GM12878 (cell line): ENCODE results near the gene DAD1. TPM values are rescaled to one million over a fixed set of nuclear protein-coding genes. Genes with fewer than 3 reads are reported as not detected.

Experiments used
- ATAC-seq: fragments of 200-7000 bp; cut with Tn5 transposase; 3 replicates; pipeline ENCODE4 v1.9.1; 2020; ENCODE audit warnings: mild to moderate bottlenecking, moderate library complexity
- BruUV-seq: library from RNA; stranded (reverse); fragments of 400-500 nt; replicated peaks from 2 replicates; lab custom pipeline; 2021; lab: Mats Ljungman, UMichigan
- CTCF ChIA-PET: fragments of 300-600 bp; sonication (Branson Sonifier 250); formaldehyde crosslinking; extraction: SDS; loops from one replicate; lab custom pipeline; 2021; ENCODE audit warnings: inconsistent platforms; lab: Yijun Ruan, JAX
- POLR2A ChIA-PET: fragments of 350-600 bp; formaldehyde crosslinking; extraction: SDS; loops from one replicate; lab custom pipeline; 2021; ENCODE audit warnings: inconsistent platforms; lab: Charles Lee
- RAD21 ChIA-PET: fragments of 300-600 bp; sonication (Branson Sonifier 250); formaldehyde crosslinking; loops from one replicate; lab custom pipeline; 2023; ENCODE audit warnings: antibody characterized with exemption; ENCODE audit not compliant: unreplicated experiment; lab: Charles Lee
- SMC1A ChIA-PET: fragments of 300-600 bp; sonication (Branson Sonifier 250); formaldehyde crosslinking; loops from one replicate; lab custom pipeline; 2023; ENCODE audit not compliant: unreplicated experiment, uncharacterized antibody; lab: Charles Lee
- DNase-seq: peaks from one replicate; pipeline ENCODE4 v3.0.0-alpha.2; 2011; ENCODE audit warnings: low read depth, low spot score
- FAIRE-seq: peaks from 3 replicates; lab custom pipeline; 2011; peaks lifted over from hg19 to GRCh38; lab: Jason Lieb, UNC
- H2AFZ ChIP-seq: 2 replicates; pipeline ENCODE4 v1.6.0; 2011; ENCODE audit warnings: low read depth, low read length, control low read depth; ENCODE audit not compliant: control insufficient read depth
- H3K27ac ChIP-seq: 2 replicates; pipeline ENCODE4 v1.5.1; 2011; ENCODE audit warnings: control low read depth; ENCODE audit not compliant: control insufficient read depth, insufficient read depth
- H3K27me3 ChIP-seq, 2 experiments: replicated peaks in 1 of 2; 2 replicates each; pipeline versions ENCODE4 v1.6.0 to v1.6.1; 2011; ENCODE audit warnings: low read length in 1 of 2; ENCODE audit not compliant: control insufficient read depth in 2 of 2, insufficient read depth in 2 of 2
- H3K36me3 ChIP-seq, 2 experiments: 2 replicates each; pipeline ENCODE4 v1.5.1; 2011; ENCODE audit warnings: low read length in 1 of 2; ENCODE audit not compliant: control insufficient read depth in 2 of 2, insufficient read depth in 2 of 2
- H3K4me1 ChIP-seq: 2 replicates; pipeline ENCODE4 v1.6.1; 2011; ENCODE audit warnings: mild to moderate bottlenecking, low read length, moderate library complexity, mixed read lengths; ENCODE audit not compliant: control insufficient read depth, insufficient read depth
- H3K4me2 ChIP-seq: 2 replicates; pipeline ENCODE4 v1.6.0; 2011; ENCODE audit warnings: control low read depth; ENCODE audit not compliant: control insufficient read depth, insufficient read depth
- H3K4me3 ChIP-seq: fragments of 200-600 bp; sonication (generic); 2 replicates; pipeline ENCODE4 v1.5.1; 2016
- H3K79me2 ChIP-seq: 2 replicates; pipeline ENCODE4 v1.6.0; 2011; ENCODE audit warnings: low read length; ENCODE audit not compliant: control insufficient read depth, insufficient read depth
- H3K9ac ChIP-seq: 2 replicates; pipeline ENCODE4 v1.8.0; 2011; ENCODE audit warnings: low read length, control low read depth, mixed read lengths; ENCODE audit not compliant: control insufficient read depth, insufficient read depth
- H3K9me3 ChIP-seq: replicated peaks from 3 replicates; pipeline ENCODE4 v1.5.1; 2011; ENCODE audit warnings: mild to moderate bottlenecking, low read length; ENCODE audit not compliant: control insufficient read depth, insufficient read depth
- H4K20me1 ChIP-seq: 2 replicates; pipeline ENCODE4 v1.6.0; 2011; ENCODE audit not compliant: control insufficient read depth, insufficient read depth
- BHLHE40 ChIP-seq, 2 experiments: fragments of 450-650 bp in 1 of 2; IDR thresholded peaks; 2 replicates each; pipeline ENCODE4 v1.6.1; 2011 to 2017; ENCODE audit warnings: low read depth in 2 of 2, borderline replicate concordance in 1 of 2, improper control_type of control experiment in 1 of 2, low read length in 1 of 2, mild to moderate bottlenecking in 1 of 2
- CBX3 ChIP-seq: fragments of 200-600 bp; sonication (generic); IDR thresholded peaks from 2 replicates; pipeline ENCODE4 v1.6.1; 2016; ENCODE audit warnings: low read depth, borderline replicate concordance
- DPF2 ChIP-seq: fragments of 450-650 bp; IDR thresholded peaks from 2 replicates; pipeline ENCODE4 v1.6.1; 2017; ENCODE audit warnings: mild to moderate bottlenecking
- GATAD2B ChIP-seq: fragments of 450-650 bp; conservative IDR thresholded peaks from 2 replicates; pipeline ENCODE4 v1.6.1; 2017; ENCODE audit warnings: low read depth, mild to moderate bottlenecking, moderate library complexity
- NR2F1 ChIP-seq: fragments of 450-650 bp; conservative IDR thresholded peaks from 2 replicates; pipeline ENCODE4 v1.6.1; 2017; ENCODE audit warnings: mild to moderate bottlenecking
- POLR2AphosphoS2 ChIP-seq: IDR thresholded peaks from 2 replicates; pipeline ENCODE4 v1.6.1; 2011; ENCODE audit warnings: low read depth, mild to moderate bottlenecking, low read length, improper control_type of control experiment, moderate library complexity
- POLR2AphosphoS5 ChIP-seq: IDR thresholded peaks from 2 replicates; pipeline ENCODE4 v1.6.1; 2011; ENCODE audit warnings: mild to moderate bottlenecking, low read length, inconsistent platforms
- RELB ChIP-seq: fragments of 450-650 bp; IDR thresholded peaks from 2 replicates; pipeline ENCODE4 v1.6.1; 2017; ENCODE audit warnings: low read depth, mild to moderate bottlenecking, moderate library complexity
- SMAD1 ChIP-seq: fragments of 450-650 bp; IDR thresholded peaks from 2 replicates; pipeline ENCODE4 v1.6.1; 2018; ENCODE audit warnings: mild to moderate bottlenecking, low read depth; ENCODE audit not compliant: partially characterized antibody
- ZNF687 ChIP-seq: fragments of 450-650 bp; IDR thresholded peaks from 2 replicates; pipeline ENCODE4 v1.6.1; 2017; ENCODE audit warnings: mild to moderate bottlenecking, moderate library complexity
- WGBS: methylation state at CpG from one replicate; pipeline ENCODE4 v1.1.6; 2016; ENCODE audit warnings: low lambda C conversion rate; ENCODE audit not compliant: insufficient replicate concordance, insufficient coverage; ENCODE audit errors: missing lambda C conversion rate; 5-methylcytosine and 5-hydroxymethylcytosine counted together
- in situ Hi-C: fragments of 300-500 bp; cut with MboI; formaldehyde crosslinking; loops from 9 replicates; pipeline ENCODE4 v1.14.3; 2018; ENCODE audit warnings: mixed read lengths
- intact Hi-C: fragments of 100-400 bp; cut with micrococcal nuclease; formaldehyde crosslinking; loops from one replicate; pipeline ENCODE4 v1.14.2; 2022; ENCODE audit not compliant: unreplicated experiment
- polyA plus RNA-seq, 11 experiments: library from polyadenylated mRNA; depleted of rRNA in 4 of 11; unstranded in 6 of 11; stranded (reverse) in 5 of 11; fragments of >200 nt; fragmentation: Nextera tagmentation in 4 of 11; fragmentation: Illumina TruSeq in 1 of 11; extraction: Ambion mirVana in 4 of 11; extraction: Trizol in 1 of 11; gene quantifications; 1 replicate in 1 of 11; 2 replicates in 10 of 11; pipeline versions ENCODE4 v1.2.1 to v1.2.3, GENCODE V29; 2011 to 2016; ENCODE audit warnings: inconsistent platforms in 2 of 11, missing spikeins in 2 of 11, low read depth in 1 of 11
- total RNA-seq, 4 experiments: library from RNA; depleted of rRNA in 3 of 4; stranded (reverse); fragments of >200 nt in 3 of 4; fragmentation: Illumina TruSeq in 1 of 4; extraction: Trizol in 1 of 4; gene quantifications; 2 replicates each; pipeline versions ENCODE4 v1.2.1 to v1.2.3, GENCODE V29; 2013 to 2021

DAD1 gene
- total and polyA plus RNA-seq, 10 of the 15 experiments (the other 5 are each of a cell fraction or from before 2014, with no cell fraction given): 161 to 920 (median 319) TPM

- TF ChIP-seq POLR2AphosphoS2 (0 out of 2 replicates have a peak, but pooled peaks have one; percentile 38), CBX3 (no peak), POLR2AphosphoS5 (peak; percentile 46), SMAD1 (peak; percentile 34)
- ChIA-PET POLR2A (interaction anchor here (0.8 to 3.1 kb wide), 8 partner anchors 34 to 306 kb away, joined by 3 to 16 read pairs (median 4); no protein-coding TSS in a partner anchor), CTCF (interaction anchor here (1.0 to 12.5 kb wide), 17 partner anchors 8 to 291 kb away, joined by 3 to 236 read pairs (median 4); partner anchors contain the start of gene DAD1), RAD21 (interaction anchor here (0.7 to 11.3 kb wide), 20 partner anchors 9 to 247 kb away, joined by 3 to 190 read pairs (median 6); no protein-coding TSS in a partner anchor), SMC1A (interaction anchor here (0.6 to 6.1 kb wide), 18 partner anchors 9 to 332 kb away, joined by 3 to 53 read pairs (median 6); partner anchors contain the start of gene DAD1)
- H3K27ac ChIP-seq: peak overlapping the region; percentile 97
- no peaks in the 10 kb centered on the region for H3K9me3 ChIP-seq
- in situ Hi-C loops (no loop called here), intact Hi-C loops (no loop called here)
- peaks cover 31% of the 10 kb centered on the region for H3K79me2 ChIP-seq
- 0% methylated on average over 1 of the region's 1 CpG for WGBS
- H2AFZ ChIP-seq: no peak overlapping the region
- no peaks in the 10 kb centered on the region for H4K20me1 ChIP-seq
- no peaks in the 10 kb centered on the region for H3K27me3 ChIP-seq
- peaks cover 0 to 3% of the 10 kb centered on the region in 2 experiments; a peak in 1 of 4 replicates for H3K36me3 ChIP-seq
- no peak for FAIRE-seq
- peak overlapping the region; percentile 45 for H3K4me2 ChIP-seq
- peaks cover 90% of the 10 kb centered on the region for H3K4me1 ChIP-seq
- DNase-seq: no peak
- no TSS peak for BruUV-seq
- H3K9ac ChIP-seq: peak overlapping the region; percentile 38
- no peak overlapping the region for H3K4me3 ChIP-seq
- ATAC-seq: no peak
These were observed 24.6 kb downstream of the DAD1 start for GRCh38 chr14:22564463-22564862.

DNA sequence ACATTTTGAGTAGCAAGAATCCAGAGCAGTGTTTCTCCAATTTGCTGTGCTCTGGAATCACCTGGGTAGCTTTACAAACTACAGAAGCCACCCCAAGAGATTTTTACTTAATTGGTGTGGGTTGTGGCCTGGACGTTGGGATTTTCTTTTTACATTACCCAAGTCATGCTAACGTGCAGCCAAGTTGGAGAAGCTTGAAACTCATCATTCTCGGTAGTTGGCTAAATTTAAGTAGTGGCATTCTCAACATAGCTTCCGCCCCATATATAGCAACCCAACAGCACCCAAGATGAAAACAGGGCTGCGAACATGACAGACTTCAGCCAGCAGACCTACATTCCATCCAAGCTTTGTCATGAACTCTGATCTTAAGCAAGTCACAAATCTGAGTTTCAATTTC, 25.0 kb downstream of the DAD1 start:
- no peak overlapping the region for H3K4me3 ChIP-seq
- intact Hi-C loops: no loop called here
- TF ChIP-seq BHLHE40 (IDR thresholded peaks at IDR 0.05; ENCODE audit: borderline replicate concordance in 1 of 2, low read depth in 2 of 2, low read length in 1 of 2): peak; percentile 33 to 67; a peak in 3 of 4 replicates
- TF ChIP-seq ZNF687: peak; percentile 95
- TF ChIP-seq NR2F1: 0 out of 2 replicates have a peak, but pooled peaks have one; percentile 29
- TF ChIP-seq DPF2: no peak
- peak; percentile 23; the same call in 1 of the 2 replicates for TF ChIP-seq GATAD2B
- TF ChIP-seq RELB: peak; percentile 33; the same call in 1 of the 2 replicates

More for the DNA sequence above, 25.0 kb downstream of the DAD1 start:
- SMC1A ChIA-PET: interaction anchor here (0.6 to 6.1 kb wide), 20 partner anchors 8 to 249 kb away, joined by 3 to 53 read pairs (median 6); partner anchors contain the start of gene DAD1
- H3K4me2 ChIP-seq: peak overlapping the region; percentile 45
- CTCF ChIA-PET: interaction anchor here (0.9 to 12.5 kb wide), 16 partner anchors 8 to 291 kb away, joined by 3 to 236 read pairs (median 4); no protein-coding TSS in a partner anchor
- RAD21 ChIA-PET: interaction anchor here (0.6 to 11.3 kb wide), 23 partner anchors 8 to 247 kb away, joined by 3 to 190 read pairs (median 5); partner anchors contain the start of gene DAD1
- no peaks in the 10 kb centered on the region for H3K27me3 ChIP-seq
- no TSS peak for BruUV-seq
- FAIRE-seq: peak; percentile 18
- no peaks in the 10 kb centered on the region for H4K20me1 ChIP-seq
- peaks cover 90% of the 10 kb centered on the region for H3K4me1 ChIP-seq
- 4% methylated on average over 5 of the region's 5 CpGs for WGBS
- peak; percentile 44 for ATAC-seq
- H2AFZ ChIP-seq: no peak overlapping the region
- no peaks in the 10 kb centered on the region for H3K9me3 ChIP-seq
- peak overlapping the region; percentile 97 for H3K27ac ChIP-seq
- in situ Hi-C loops: no loop called here
- DNase-seq: peak; percentile 96
- peaks cover 26% of the 10 kb centered on the region for H3K79me2 ChIP-seq
- H3K36me3 ChIP-seq: peaks cover 0 to 3% of the 10 kb centered on the region in 2 experiments; a peak in 2 of 4 replicates
- peak overlapping the region; percentile 38; the same call in 1 of the 2 replicates for H3K9ac ChIP-seq
- POLR2A ChIA-PET: interaction anchor here (0.6 to 3.1 kb wide), 10 partner anchors 34 to 307 kb away, joined by 3 to 16 read pairs (median 4); no protein-coding TSS in a partner anchor
